Measurements from ENCODE around the gene FANCL. TPM values are rescaled to one million over a fixed set of nuclear protein-coding genes. Genes with fewer than 3 reads are reported as not detected.
"Not testable (repeated sequence)": the region's sequence is repeated elsewhere in the genome, so short reads cannot be mapped to it uniquely, and the experiment has no call there.

Gene FANCL
- total RNA-seq: 10 to 100 TPM; 10.9 to 48.4 (median 38.0) TPM

DNA sequence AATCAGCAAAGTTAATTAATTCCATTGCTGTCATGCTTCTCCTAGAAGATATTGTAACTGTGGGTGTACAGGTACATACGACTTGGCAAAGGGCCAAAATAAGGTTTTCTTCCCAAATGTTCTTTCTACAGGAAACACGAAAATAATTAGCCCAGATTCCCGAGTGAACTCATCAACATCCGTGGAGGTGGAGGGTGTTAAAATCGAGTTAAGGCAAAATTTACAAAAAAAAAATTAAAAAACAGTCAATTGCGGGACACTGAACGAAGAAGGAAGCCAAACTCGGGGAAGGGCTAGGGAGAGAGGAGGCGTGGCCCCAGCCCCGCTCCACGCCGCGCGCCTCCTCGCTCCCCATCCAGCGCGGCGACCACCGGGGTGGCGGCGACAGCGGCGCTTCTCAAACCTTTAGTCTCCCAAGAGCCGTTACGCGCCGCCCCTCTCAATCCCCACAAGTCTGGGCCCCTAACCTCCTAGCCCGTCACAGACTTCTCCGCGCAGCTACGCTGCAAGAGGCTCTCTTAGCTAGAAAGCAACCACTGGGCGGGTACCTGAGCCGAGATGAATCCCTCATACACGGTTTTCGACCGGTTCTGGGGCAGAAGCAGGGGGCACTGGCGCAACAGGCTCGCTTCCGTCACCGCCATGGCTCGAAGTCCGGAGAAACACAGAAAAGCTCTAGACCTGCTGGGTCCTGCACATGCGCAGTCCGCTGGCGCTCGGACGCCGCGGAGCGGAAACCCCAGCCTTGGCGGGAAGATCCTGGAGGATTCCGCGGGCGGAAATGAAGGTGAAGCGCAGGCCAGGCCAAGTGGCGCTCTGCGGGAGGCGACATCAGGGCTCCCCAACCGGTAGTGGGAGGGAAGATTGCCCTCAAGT is at the start of gene FANCL:
Gene FANCL (minus strand): TSS at position 656 of the 876 bp plus-strand sequence. CDS start 12 bp downstream, at position 644.
- intact Hi-C loops (cut with DNase I; ENCODE audit: low total_unique reads): no loop called here
- no peaks in the 10 kb centered on the region for H3K36me3 ChIP-seq
- no peaks in the 10 kb centered on the region for H3K4me1 ChIP-seq
- peak within 1 kb of the TSS; percentile 83 to 88 for H3K27ac ChIP-seq
- TF ChIP-seq, protein P1, sequence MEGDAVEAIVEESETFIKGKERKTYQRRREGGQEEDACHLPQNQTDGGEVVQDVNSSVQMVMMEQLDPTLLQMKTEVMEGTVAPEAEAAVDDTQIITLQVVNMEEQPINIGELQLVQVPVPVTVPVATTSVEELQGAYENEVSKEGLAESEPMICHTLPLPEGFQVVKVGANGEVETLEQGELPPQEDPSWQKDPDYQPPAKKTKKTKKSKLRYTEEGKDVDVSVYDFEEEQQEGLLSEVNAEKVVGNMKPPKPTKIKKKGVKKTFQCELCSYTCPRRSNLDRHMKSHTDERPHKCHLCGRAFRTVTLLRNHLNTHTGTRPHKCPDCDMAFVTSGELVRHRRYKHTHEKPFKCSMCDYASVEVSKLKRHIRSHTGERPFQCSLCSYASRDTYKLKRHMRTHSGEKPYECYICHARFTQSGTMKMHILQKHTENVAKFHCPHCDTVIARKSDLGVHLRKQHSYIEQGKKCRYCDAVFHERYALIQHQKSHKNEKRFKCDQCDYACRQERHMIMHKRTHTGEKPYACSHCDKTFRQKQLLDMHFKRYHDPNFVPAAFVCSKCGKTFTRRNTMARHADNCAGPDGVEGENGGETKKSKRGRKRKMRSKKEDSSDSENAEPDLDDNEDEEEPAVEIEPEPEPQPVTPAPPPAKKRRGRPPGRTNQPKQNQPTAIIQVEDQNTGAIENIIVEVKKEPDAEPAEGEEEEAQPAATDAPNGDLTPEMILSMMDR (IDR thresholded peaks at IDR 0.05): peak in 1 of 3 donors; percentile 6
- TF ChIP-seq POLR2A (IDR thresholded peaks at IDR 0.05): no peak
- TF ChIP-seq POLR2AphosphoS5 (IDR thresholded peaks at IDR 0.05): peak in 1 of 3 donors; percentile 23
- H3K9me3 ChIP-seq: no peaks in the 10 kb centered on the region
- peak within 1 kb of the TSS; percentile 72 to 89 (median 77) for H3K4me3 ChIP-seq
- H3K27me3 ChIP-seq: no peaks in the 10 kb centered on the region
- DNase-seq (ENCODE audit: low spot score in 2 of 2): peak; percentile 79 to 86

- Histone ChIP-seq H3K36me3 (no peaks in the 10 kb centered on the region), H3K27ac (no peak overlapping the region), H3K27me3 (no peaks in the 10 kb centered on the region), H3K4me3 (no peak overlapping the region), H3K9me3 (no peaks in the 10 kb centered on the region), H3K4me1 (no peaks in the 10 kb centered on the region)
- DNase-seq (ENCODE audit: low spot score in 2 of 2): no peak
- intact Hi-C loops (cut with DNase I; ENCODE audit: low total_unique reads): no loop called here
- no peak for TF ChIP-seq POLR2A (IDR thresholded peaks at IDR 0.05)
Measured at GRCh38 chr2:58289029-58289428, 47.9 kb upstream of the FANCL start.

GRCh38 chr2:58283931-58284330 is 42.8 kb upstream of the FANCL start:
- Histone ChIP-seq H3K27ac (no peak overlapping the region), H3K4me1 (no peaks in the 10 kb centered on the region), H3K36me3 (no peaks in the 10 kb centered on the region)

GRCh38 chr2:58275144-58275543 is 34.0 kb upstream of the FANCL start:
- H3K9me3 ChIP-seq; H3K36me3 ChIP-seq; H3K27me3 ChIP-seq; H3K4me1 ChIP-seq; intact Hi-C loops (cut with DNase I; ENCODE audit: low total_unique reads); H3K27ac ChIP-seq; DNase-seq (ENCODE audit: low spot score in 2 of 2); H3K4me3 ChIP-seq: not testable (repeated sequence)

More at GRCh38 chr2:58283931-58284330, 42.8 kb upstream of the FANCL start:
- Histone ChIP-seq H3K27me3 (no peaks in the 10 kb centered on the region), H3K4me3 (no peak overlapping the region), H3K9me3 (no peaks in the 10 kb centered on the region)
- intact Hi-C loops (cut with DNase I; ENCODE audit: low total_unique reads): no loop called here
- no peak for DNase-seq (ENCODE audit: low spot score in 2 of 2)
- TF ChIP-seq POLR2A (IDR thresholded peaks at IDR 0.05): no peak
- no peak for TF ChIP-seq POLR2AphosphoS5 (IDR thresholded peaks at IDR 0.05)
- TF ChIP-seq, protein P1 (IDR thresholded peaks at IDR 0.05): no peak

- no peak overlapping the region for H3K4me3 ChIP-seq
- no peak for TF ChIP-seq POLR2AphosphoS5 (IDR thresholded peaks at IDR 0.05)
- TF ChIP-seq, protein P1 (IDR thresholded peaks at IDR 0.05): no peak
- no peak for TF ChIP-seq POLR2A (IDR thresholded peaks at IDR 0.05)
- no peaks in the 10 kb centered on the region for H3K36me3 ChIP-seq
- H3K27ac ChIP-seq: no peak overlapping the region
- H3K27me3 ChIP-seq: no peaks in the 10 kb centered on the region
- intact Hi-C loops (cut with DNase I; ENCODE audit: low total_unique reads): no loop called here
- no peaks in the 10 kb centered on the region for H3K9me3 ChIP-seq
- no peak for DNase-seq (ENCODE audit: low spot score in 2 of 2)
- H3K4me1 ChIP-seq: no peaks in the 10 kb centered on the region
Measured at GRCh38 chr2:58271826-58272225, 30.7 kb upstream of the FANCL start.

DNA sequence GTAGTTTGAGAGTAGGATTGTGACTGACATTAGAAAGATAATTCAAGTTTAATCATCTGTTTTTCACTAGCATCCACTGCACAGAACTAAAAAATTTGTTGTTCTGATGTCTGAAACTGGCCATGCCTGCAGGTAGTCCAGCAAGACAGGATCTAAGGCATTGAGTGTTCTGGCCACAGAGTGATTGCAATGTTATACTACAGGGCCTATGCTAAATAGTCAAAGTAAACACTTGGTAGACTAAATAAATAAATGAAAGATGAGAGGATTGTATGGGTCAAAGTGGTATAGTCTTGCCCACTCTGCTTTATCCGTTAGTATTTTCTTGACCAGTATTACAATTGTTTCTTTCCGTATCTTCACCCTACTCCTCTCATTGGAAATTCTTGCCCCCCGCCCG is 27.6 kb upstream of the FANCL start:
- no peaks in the 10 kb centered on the region for H3K9me3 ChIP-seq
- TF ChIP-seq, protein P1 (IDR thresholded peaks at IDR 0.05): no peak
- TF ChIP-seq POLR2A (IDR thresholded peaks at IDR 0.05): no peak
- TF ChIP-seq POLR2AphosphoS5 (IDR thresholded peaks at IDR 0.05): no peak
- DNase-seq (ENCODE audit: low spot score in 2 of 2): no peak
- H3K36me3 ChIP-seq: no peaks in the 10 kb centered on the region
- no peak overlapping the region for H3K4me3 ChIP-seq
- intact Hi-C loops (cut with DNase I; ENCODE audit: low total_unique reads): loop anchor here (10.0 kb wide), 1 partner anchor 394 kb away; no protein-coding TSS in a partner anchor
- H3K27me3 ChIP-seq: no peaks in the 10 kb centered on the region
- H3K27ac ChIP-seq: no peak overlapping the region
- no peaks in the 10 kb centered on the region for H3K4me1 ChIP-seq
